ENCODE measurements around the gene VAT1. TPM values are rescaled to one million over a fixed set of nuclear protein-coding genes. Genes with fewer than 3 reads are reported as not detected.
"Not testable (repeated sequence)": the region's sequence is repeated elsewhere in the genome, so short reads cannot be mapped to it uniquely, and the experiment has no call there.

VAT1 gene
- total RNA-seq, 1 donor from 2014 or later: 398 TPM

DNA sequence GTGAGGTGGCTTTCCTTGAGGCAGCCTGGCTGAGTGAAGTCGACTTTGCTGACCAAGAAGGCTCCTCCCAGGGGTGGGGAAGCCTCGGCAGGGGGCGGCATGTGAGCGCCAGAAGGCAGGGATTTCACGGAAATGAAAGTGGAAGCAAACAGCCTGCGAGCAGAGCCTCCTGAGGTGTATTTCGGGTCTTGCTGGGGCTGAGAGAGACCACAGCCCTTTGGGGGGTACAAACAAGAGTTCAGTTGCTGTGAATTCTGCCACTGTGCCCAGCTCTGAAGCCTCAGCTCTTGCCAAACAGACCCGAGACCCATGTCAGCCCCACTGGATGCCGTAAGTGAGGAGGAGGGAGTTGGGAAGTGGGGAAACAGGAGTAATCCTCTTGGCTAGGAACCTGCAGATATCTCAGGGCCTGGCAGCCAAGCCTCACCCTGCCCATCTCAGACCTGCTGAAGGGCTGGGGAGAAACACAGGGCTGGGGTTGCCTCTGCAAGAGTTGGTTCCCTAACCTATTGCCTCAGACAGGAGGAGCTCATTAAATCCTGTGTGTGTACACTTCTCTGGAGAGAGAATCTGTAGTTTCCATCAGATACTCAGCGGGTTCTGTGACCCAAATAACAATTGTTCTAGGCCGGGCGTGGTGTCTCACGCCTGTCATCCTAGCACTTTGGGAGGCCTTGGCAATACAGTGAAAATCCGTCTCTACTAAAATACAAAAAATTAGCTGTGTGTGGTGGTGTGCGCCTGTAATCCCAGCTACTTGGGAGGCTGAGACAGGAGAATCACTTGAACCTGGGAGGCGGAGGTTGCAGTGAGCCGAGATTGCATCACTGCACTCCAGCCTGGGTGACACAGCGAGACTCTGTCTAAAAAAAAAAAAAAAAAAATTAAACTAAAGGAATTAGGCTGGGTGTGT is 15.3 kb downstream of the VAT1 start, which contains the start of gene IFI35:
Gene IFI35, plus strand, starts transcription at position 146 of the 913 bp plus-strand sequence. Its CDS starts 164 bp downstream, at position 310.
- peak; percentile 56 for DNase-seq (ENCODE audit: low read depth)
- H3K4me3 ChIP-seq (ENCODE audit: low read depth, low read length): peak within 1 kb of the TSS; percentile 73
- H3K27me3 ChIP-seq (ENCODE audit: control insufficient read depth, insufficient read depth, low read length): no peaks in the 10 kb centered on the region
- TF ChIP-seq, protein P1, sequence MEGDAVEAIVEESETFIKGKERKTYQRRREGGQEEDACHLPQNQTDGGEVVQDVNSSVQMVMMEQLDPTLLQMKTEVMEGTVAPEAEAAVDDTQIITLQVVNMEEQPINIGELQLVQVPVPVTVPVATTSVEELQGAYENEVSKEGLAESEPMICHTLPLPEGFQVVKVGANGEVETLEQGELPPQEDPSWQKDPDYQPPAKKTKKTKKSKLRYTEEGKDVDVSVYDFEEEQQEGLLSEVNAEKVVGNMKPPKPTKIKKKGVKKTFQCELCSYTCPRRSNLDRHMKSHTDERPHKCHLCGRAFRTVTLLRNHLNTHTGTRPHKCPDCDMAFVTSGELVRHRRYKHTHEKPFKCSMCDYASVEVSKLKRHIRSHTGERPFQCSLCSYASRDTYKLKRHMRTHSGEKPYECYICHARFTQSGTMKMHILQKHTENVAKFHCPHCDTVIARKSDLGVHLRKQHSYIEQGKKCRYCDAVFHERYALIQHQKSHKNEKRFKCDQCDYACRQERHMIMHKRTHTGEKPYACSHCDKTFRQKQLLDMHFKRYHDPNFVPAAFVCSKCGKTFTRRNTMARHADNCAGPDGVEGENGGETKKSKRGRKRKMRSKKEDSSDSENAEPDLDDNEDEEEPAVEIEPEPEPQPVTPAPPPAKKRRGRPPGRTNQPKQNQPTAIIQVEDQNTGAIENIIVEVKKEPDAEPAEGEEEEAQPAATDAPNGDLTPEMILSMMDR (IDR thresholded peaks at IDR 0.05; ENCODE audit: insufficient read depth, low read length, poor library complexity, severe bottlenecking): peak; percentile 45
- H3K36me3 ChIP-seq (ENCODE audit: control insufficient read depth, insufficient read depth, low read length): no peaks in the 10 kb centered on the region

DNA sequence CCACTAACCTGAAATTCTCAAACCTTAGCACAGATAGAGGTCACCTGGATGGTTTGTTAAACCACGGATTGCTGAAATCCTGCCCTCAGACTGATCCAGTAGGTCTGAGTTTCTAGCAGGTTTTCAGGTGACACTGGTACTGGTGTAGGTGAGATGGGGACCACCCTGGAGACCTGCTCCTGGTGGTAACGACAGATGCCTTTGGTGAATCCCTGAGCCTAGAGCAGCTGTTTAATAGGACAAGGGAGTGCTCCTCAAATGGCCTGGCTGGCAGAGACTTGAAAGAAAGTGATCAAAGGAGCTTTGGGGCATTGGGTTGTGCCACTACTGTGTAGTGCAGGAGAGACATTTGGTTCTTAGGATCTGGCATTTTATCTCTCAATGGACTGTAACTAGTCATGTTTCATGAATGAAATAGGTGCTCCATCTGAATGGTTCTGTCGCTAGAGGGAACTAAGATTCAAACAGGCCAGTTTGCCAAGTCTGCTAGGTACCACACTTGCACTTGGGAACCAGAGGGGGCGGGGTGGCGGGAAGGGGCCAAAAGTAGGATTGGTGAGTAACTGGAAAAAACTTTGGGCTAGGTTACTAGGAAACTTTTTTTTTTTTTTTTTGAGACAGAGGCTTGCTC is 18.5 kb downstream of the VAT1 start:
- H3K4me3 ChIP-seq (ENCODE audit: low read depth, low read length): no peak overlapping the region
- DNase-seq (ENCODE audit: low read depth): no peak
- TF ChIP-seq, protein P1 (IDR thresholded peaks at IDR 0.05; ENCODE audit: insufficient read depth, low read length, poor library complexity, severe bottlenecking): no peak
- no peaks in the 10 kb centered on the region for H3K27me3 ChIP-seq (ENCODE audit: control insufficient read depth, insufficient read depth, low read length)
- peaks cover 2% of the 10 kb centered on the region for H3K36me3 ChIP-seq (ENCODE audit: control insufficient read depth, insufficient read depth, low read length)

- not testable (repeated sequence) for H3K27me3 ChIP-seq (ENCODE audit: control insufficient read depth, insufficient read depth, low read length); DNase-seq (ENCODE audit: low read depth); H3K4me3 ChIP-seq (ENCODE audit: low read depth, low read length); H3K36me3 ChIP-seq (ENCODE audit: control insufficient read depth, insufficient read depth, low read length)
These were observed 21.3 kb downstream of the VAT1 start for GRCh38 chr17:43000894-43001293.

DNA sequence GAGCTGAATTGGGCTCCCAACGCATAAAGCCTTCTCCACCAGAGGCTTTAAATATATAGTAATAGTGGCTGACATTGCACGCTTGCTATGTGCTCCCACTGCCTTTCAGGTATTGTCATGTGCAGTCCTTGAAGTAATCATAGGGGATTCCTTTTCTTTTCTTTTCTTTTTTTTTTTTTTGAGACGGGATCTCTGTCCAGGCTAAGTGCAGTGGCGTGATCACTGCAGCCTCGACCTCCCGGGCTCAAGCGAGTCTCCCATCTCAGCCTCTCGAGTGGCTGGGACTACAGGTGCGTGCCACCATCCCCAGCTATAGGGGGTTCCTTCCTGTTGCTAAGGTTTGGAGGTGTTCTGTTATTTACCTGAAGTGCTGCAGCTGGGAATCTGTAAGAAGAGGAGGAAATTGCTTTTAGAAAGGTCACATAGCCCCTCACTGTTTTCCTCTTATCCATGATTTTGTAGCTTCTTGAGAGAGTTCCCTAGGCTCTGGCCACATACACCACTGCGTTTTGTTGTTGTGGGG is 23.1 kb downstream of the VAT1 start:
- TF ChIP-seq, protein P1 (IDR thresholded peaks at IDR 0.05; ENCODE audit: insufficient read depth, low read length, poor library complexity, severe bottlenecking): no peak
- no peaks in the 10 kb centered on the region for H3K27me3 ChIP-seq (ENCODE audit: control insufficient read depth, insufficient read depth, low read length)
- H3K36me3 ChIP-seq (ENCODE audit: control insufficient read depth, insufficient read depth, low read length): peaks cover 4% of the 10 kb centered on the region
- no peak for DNase-seq (ENCODE audit: low read depth)
- peak overlapping the region; percentile 86 for H3K4me3 ChIP-seq (ENCODE audit: low read depth, low read length)

DNA sequence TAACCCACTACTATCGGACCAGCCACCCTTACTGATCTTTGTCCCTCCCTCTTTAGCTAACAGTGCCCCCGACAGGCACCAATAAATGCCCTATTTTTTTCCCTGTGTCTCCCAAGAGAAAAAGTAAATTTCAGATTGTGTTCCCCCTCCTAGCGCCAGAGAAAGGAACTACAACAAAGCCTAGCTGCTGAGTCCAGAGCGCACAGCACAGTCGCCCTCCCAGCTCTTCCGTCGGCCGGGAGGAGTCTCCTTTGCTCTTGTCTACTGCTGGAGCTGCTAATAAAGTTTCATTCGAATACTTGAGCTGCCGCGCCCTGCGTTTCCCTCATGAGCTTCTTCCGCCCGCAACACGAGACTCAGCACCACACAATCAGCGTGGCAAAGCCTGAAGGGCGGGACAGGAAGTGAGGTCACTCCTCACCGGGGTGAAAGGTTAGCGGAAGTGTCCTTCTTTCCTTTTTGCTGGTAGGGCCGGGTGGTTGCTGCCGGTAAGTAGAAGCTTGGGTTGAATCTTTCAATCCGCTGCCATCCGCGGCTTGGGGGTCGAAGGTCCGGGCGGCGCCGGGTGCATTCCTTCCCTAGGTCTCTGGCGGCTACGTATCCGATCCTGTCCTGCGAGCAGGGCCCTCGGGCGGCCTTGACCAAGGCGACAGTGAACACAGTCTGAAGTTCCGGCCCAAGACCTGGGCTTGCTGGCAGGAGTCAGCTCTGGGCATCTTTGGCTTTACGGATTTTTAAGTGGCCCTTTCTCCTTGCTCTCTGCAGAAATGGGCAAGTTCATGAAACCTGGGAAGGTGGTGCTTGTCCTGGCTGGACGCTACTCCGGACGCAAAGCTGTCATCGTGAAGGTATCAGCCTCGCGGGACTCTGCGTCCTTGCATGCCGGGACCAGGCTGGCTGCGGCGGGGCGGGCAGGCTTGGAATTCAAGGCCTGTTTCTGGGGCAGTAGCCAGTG is 23.9 kb downstream of the VAT1 start, which contains the start of gene RPL27:
Gene RPL27, plus strand, starts transcription at position 436 of the 955 bp plus-strand sequence. Its CDS starts 332 bp downstream, at position 768.
- H3K4me3 ChIP-seq (ENCODE audit: low read depth, low read length): peak within 1 kb of the TSS; percentile 86
- H3K27me3 ChIP-seq (ENCODE audit: control insufficient read depth, insufficient read depth, low read length): no peaks in the 10 kb centered on the region

More for the DNA sequence above, 23.9 kb downstream of the VAT1 start, which contains the start of gene RPL27:
- DNase-seq (ENCODE audit: low read depth): peak; percentile 100
- TF ChIP-seq, protein P1 (IDR thresholded peaks at IDR 0.05; ENCODE audit: insufficient read depth, low read length, poor library complexity, severe bottlenecking): peak; percentile 64
- peaks cover 5% of the 10 kb centered on the region for H3K36me3 ChIP-seq (ENCODE audit: control insufficient read depth, insufficient read depth, low read length)

Data from kidney epithelial cell (primary cell).